Lower leg skin (tissue), 4 donors: ENCODE measurements around the gene TMEM164. TPM values are rescaled to one million over a fixed set of nuclear protein-coding genes. Genes with fewer than 3 reads are reported as not detected.

Source experiments
- DNase-seq, 2 donors: peaks; one replicate each; pipeline ENCODE4 v3.0.0-alpha.2; 2019; ENCODE audit warnings: low spot score in 2 of 2
- H3K4me3 ChIP-seq: fragments of 200-600 bp; sonication (generic); 2 replicates; pipeline ENCODE4 v1.5.1; 2017; ENCODE audit warnings: mild to moderate bottlenecking, low read depth; ENCODE audit not compliant: poor library complexity, severe bottlenecking
- POLR2A ChIP-seq, 2 donors: fragments of 450-650 bp; IDR thresholded peaks; one replicate each; pipeline ENCODE4 v1.6.1; 2016 to 2017; ENCODE audit warnings: antibody characterized with exemption in 2 of 2, mild to moderate bottlenecking in 1 of 2, moderate library complexity in 1 of 2
- WGBS, 2 donors: methylation state at CpG; one replicate each; pipeline ENCODE4 v1.1.5; 2018; 5-methylcytosine and 5-hydroxymethylcytosine counted together
- intact Hi-C: fragments of 100-400 bp; cut with DNase I; formaldehyde crosslinking; loops from one replicate; pipeline ENCODE4 v1.15.0; 2023; ENCODE audit warnings: low total_unique reads
- total RNA-seq, 4 donors: library from RNA; depleted of rRNA; stranded (reverse); fragments of >200 nt; gene quantifications; one replicate each; pipeline ENCODE4 v1.1.0, GENCODE V29; 2016
- TF ChIP-seq, protein P1 (sequence below), 3 donors: fragments of 450-650 bp; IDR thresholded peaks; one replicate each; pipeline ENCODE4 v1.5.1; 2016; ENCODE audit warnings: antibody characterized with exemption in 3 of 3, mild to moderate bottlenecking in 3 of 3, moderate library complexity in 2 of 3

TMEM164 gene
- total RNA-seq, 4 donors from 2014 or later: 39.4 to 73.2 (median 60.8) TPM

- intact Hi-C loops: no loop called here
- no peak overlapping the region for H3K4me3 ChIP-seq
- TF ChIP-seq POLR2A (IDR thresholded peaks at IDR 0.05): no peak
- TF ChIP-seq, protein P1, sequence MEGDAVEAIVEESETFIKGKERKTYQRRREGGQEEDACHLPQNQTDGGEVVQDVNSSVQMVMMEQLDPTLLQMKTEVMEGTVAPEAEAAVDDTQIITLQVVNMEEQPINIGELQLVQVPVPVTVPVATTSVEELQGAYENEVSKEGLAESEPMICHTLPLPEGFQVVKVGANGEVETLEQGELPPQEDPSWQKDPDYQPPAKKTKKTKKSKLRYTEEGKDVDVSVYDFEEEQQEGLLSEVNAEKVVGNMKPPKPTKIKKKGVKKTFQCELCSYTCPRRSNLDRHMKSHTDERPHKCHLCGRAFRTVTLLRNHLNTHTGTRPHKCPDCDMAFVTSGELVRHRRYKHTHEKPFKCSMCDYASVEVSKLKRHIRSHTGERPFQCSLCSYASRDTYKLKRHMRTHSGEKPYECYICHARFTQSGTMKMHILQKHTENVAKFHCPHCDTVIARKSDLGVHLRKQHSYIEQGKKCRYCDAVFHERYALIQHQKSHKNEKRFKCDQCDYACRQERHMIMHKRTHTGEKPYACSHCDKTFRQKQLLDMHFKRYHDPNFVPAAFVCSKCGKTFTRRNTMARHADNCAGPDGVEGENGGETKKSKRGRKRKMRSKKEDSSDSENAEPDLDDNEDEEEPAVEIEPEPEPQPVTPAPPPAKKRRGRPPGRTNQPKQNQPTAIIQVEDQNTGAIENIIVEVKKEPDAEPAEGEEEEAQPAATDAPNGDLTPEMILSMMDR (IDR thresholded peaks at IDR 0.05): no peak
- DNase-seq: no peak
- 73 to 88% methylated on average over 6 of the region's 6 CpGs for WGBS, 2 donors
These were observed 180.0 kb downstream of the TMEM164 start for GRCh38 chrX:110182865-110183264.

- DNase-seq: no peak
- WGBS, 2 donors: 90 to 94% methylated on average over 2 of the region's 2 CpGs
- H3K4me3 ChIP-seq: no peak overlapping the region
- intact Hi-C loops: no loop called here
- TF ChIP-seq, protein P1 (IDR thresholded peaks at IDR 0.05): no peak
- TF ChIP-seq POLR2A (IDR thresholded peaks at IDR 0.05): no peak
These were observed 180.4 kb downstream of the TMEM164 start for GRCh38 chrX:110183314-110183713.

DNA sequence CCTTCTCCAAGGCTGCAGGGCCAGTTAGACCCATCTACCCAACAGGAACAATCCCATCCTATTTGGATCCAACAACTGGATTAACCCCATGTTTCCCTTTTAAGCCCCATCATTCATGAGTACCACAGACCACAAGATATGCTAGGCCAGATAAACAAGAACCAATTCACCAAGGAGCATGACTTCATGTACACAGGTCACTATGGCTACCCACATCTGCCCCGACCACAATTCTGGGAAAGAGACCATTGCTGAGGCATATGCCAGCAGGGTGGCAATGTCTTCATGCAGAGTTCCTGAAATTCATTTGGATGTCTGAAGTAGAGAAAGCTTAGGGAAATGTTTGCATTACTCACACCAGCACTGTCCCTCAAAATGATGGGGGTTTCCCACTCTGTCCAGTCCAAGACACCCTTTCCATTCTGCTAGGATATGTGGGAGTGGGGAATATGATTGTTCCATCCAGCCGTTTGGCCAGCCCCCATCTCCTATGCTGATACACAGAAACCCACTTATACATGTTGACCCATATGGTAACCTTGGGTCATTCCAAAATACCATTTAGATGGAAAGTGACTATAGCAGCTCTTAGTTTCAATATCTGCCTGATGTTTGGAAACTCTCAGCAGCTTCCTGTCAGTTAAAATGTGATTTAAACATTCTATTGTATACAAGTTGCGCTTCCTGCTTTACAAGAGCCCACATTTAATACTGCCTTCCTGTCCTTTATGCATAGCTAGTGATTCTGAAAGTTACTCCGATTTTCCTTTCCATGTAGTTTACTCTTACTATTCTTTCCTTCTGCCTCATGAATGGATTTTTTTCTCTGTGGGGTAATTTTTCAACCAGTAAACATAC, 186.0 kb downstream of the TMEM164 start:
- no peak for DNase-seq
- 64 to 67% methylated on average over 4 of the region's 4 CpGs for WGBS, 2 donors
- H3K4me3 ChIP-seq: no peak overlapping the region
- intact Hi-C loops: no loop called here
- TF ChIP-seq, protein P1 (IDR thresholded peaks at IDR 0.05): no peak
- TF ChIP-seq POLR2A (IDR thresholded peaks at IDR 0.05): no peak

- WGBS, 2 donors: 66 to 90% methylated on average over 4 of the region's 4 CpGs
- no peak for DNase-seq
- intact Hi-C loops: no loop called here
- TF ChIP-seq POLR2A (IDR thresholded peaks at IDR 0.05): no peak
- TF ChIP-seq, protein P1 (IDR thresholded peaks at IDR 0.05): no peak
- H3K4me3 ChIP-seq: no peak overlapping the region
These were observed 189.6 kb downstream of the TMEM164 start for GRCh38 chrX:110192516-110192915.

GRCh38 chrX:110194977-110195376, 192.1 kb downstream of the TMEM164 start:
- no peak overlapping the region for H3K4me3 ChIP-seq
- 61 to 90% methylated on average over 3 of the region's 3 CpGs for WGBS, 2 donors
- DNase-seq: no peak
- intact Hi-C loops: no loop called here
- TF ChIP-seq POLR2A (IDR thresholded peaks at IDR 0.05): no peak
- TF ChIP-seq, protein P1 (IDR thresholded peaks at IDR 0.05): no peak
